HEK293T (cell line): ENCODE data around the gene UBE2G2.

ENCODE experiments used
- CTCF ChIA-PET: fragments of 350-600 bp; formaldehyde crosslinking; extraction: SDS; loops from one replicate; lab custom pipeline; 2021; ENCODE audit warnings: antibody characterized with exemption, inconsistent platforms; lab: Yijun Ruan, JAX
- POLR2A ChIA-PET: fragments of 350-600 bp; formaldehyde crosslinking; extraction: SDS; loops from one replicate; lab custom pipeline; 2020; ENCODE audit warnings: antibody characterized with exemption, inconsistent platforms; lab: Yijun Ruan, JAX
- DNase-seq: peaks from one replicate; pipeline ENCODE4 v3.0.0; 2012; ENCODE audit warnings: mixed read lengths; ENCODE audit errors: extremely low spot score
- ARNT ChIP-seq: fragments of 450-650 bp; IDR thresholded peaks from 2 replicates; pipeline ENCODE4 v1.6.1; 2017; ENCODE audit warnings: mild to moderate bottlenecking
- BHLHE40 ChIP-seq: fragments of 450-650 bp; IDR thresholded peaks from 2 replicates; pipeline ENCODE4 v1.6.1; 2016; ENCODE audit warnings: mild to moderate bottlenecking, moderate library complexity, borderline replicate concordance
- CTBP1 ChIP-seq: fragments of 450-650 bp; IDR thresholded peaks from 2 replicates; pipeline ENCODE4 v1.6.1; 2016; ENCODE audit warnings: borderline replicate concordance
- ELF4 ChIP-seq: fragments of 450-650 bp; IDR thresholded peaks from 2 replicates; pipeline ENCODE4 v1.6.1; 2017; ENCODE audit warnings: antibody characterized with exemption
- FOXA1 ChIP-seq: fragments of 450-650 bp; IDR thresholded peaks from 2 replicates; pipeline ENCODE4 v1.6.1; 2016; ENCODE audit warnings: mild to moderate bottlenecking
- FOXK2 ChIP-seq: fragments of 450-650 bp; IDR thresholded peaks from 2 replicates; pipeline ENCODE4 v1.6.1; 2016; ENCODE audit warnings: mild to moderate bottlenecking
- FOXM1 ChIP-seq: fragments of 450-650 bp; IDR thresholded peaks from 2 replicates; pipeline ENCODE4 v1.6.1; 2017; ENCODE audit warnings: mild to moderate bottlenecking, borderline replicate concordance
- HDGF ChIP-seq: fragments of 450-650 bp; IDR thresholded peaks from 2 replicates; pipeline ENCODE4 v1.6.1; 2017; ENCODE audit warnings: antibody characterized with exemption, borderline replicate concordance
- L3MBTL2 ChIP-seq: fragments of 450-650 bp; conservative IDR thresholded peaks from 2 replicates; pipeline ENCODE4 v1.6.1; 2016; ENCODE audit warnings: mild to moderate bottlenecking
- LEF1 ChIP-seq: fragments of 450-650 bp; IDR thresholded peaks from 2 replicates; pipeline ENCODE4 v1.6.1; 2017; ENCODE audit warnings: mild to moderate bottlenecking, borderline replicate concordance
- NFRKB ChIP-seq: fragments of 450-650 bp; IDR thresholded peaks from 2 replicates; pipeline ENCODE4 v1.6.1; 2016; ENCODE audit warnings: mild to moderate bottlenecking, moderate library complexity
- SP1 ChIP-seq: fragments of 450-650 bp; IDR thresholded peaks from 2 replicates; pipeline ENCODE4 v1.6.1; 2017
- SUZ12 ChIP-seq: fragments of 450-650 bp; IDR thresholded peaks from 2 replicates; pipeline ENCODE4 v1.6.1; 2016; ENCODE audit warnings: mild to moderate bottlenecking
- TARDBP ChIP-seq: fragments of 450-650 bp; IDR thresholded peaks from 2 replicates; pipeline ENCODE4 v1.6.1; 2016
- ZNF384 ChIP-seq: fragments of 450-650 bp; IDR thresholded peaks from 2 replicates; pipeline ENCODE4 v1.6.1; 2016
- TF ChIP-seq, protein P1 (sequence below): fragments of 450-650 bp; IDR thresholded peaks from 2 replicates; pipeline ENCODE4 v1.6.1; 2016

The UBE2G2 gene

DNA sequence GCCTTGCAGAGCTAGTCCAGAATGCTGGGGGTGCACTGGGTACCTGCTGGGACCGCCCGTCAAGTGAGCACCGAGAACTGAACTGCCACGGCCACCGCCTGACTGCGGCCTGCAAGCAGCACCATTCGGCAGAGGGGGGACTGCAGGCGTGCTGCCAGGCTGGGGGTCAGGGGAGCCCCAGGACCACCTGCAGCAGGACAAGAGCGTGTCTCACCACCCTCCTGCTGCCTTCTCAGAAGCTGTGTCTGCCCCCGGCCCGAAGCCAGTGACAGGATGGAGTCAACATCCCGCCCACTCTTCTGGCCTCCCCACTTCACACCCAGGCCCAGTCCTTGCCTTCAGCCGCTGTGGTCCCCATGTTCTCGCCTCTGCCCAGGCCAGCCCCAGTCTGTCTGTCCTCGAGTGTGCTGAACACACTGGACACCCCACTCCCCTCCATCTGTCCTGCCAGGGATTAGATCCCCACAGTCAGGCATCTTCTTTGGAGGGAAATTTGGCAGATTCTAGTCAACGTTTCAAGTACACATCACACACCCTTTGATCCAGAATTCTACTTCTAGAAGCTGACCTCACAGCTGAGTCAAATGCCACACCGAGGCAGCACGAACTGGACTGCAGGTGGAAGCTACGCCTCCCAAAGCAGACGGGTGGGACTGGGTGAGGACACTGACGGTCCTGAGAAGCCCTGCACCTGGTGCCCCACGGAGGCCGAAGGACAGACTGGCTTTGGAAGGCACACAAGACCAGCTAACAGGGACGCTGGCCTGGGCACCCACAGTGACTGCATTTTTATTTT is 45.8 kb upstream of the UBE2G2 start:
- ChIA-PET CTCF (no interaction called here), POLR2A (interaction anchor here (1.3 kb wide), 1 partner anchor 46 kb away, joined by 4 read pairs; the partner anchor contains the start of gene UBE2G2)
- DNase-seq: no peak
- TF ChIP-seq CTBP1: no peak
- TF ChIP-seq SP1: no peak
- TF ChIP-seq ELF4: no peak
- TF ChIP-seq FOXA1: no peak
- no peak for TF ChIP-seq FOXK2
- TF ChIP-seq TARDBP: no peak
- no peak for TF ChIP-seq L3MBTL2
- no peak for TF ChIP-seq HDGF

DNA sequence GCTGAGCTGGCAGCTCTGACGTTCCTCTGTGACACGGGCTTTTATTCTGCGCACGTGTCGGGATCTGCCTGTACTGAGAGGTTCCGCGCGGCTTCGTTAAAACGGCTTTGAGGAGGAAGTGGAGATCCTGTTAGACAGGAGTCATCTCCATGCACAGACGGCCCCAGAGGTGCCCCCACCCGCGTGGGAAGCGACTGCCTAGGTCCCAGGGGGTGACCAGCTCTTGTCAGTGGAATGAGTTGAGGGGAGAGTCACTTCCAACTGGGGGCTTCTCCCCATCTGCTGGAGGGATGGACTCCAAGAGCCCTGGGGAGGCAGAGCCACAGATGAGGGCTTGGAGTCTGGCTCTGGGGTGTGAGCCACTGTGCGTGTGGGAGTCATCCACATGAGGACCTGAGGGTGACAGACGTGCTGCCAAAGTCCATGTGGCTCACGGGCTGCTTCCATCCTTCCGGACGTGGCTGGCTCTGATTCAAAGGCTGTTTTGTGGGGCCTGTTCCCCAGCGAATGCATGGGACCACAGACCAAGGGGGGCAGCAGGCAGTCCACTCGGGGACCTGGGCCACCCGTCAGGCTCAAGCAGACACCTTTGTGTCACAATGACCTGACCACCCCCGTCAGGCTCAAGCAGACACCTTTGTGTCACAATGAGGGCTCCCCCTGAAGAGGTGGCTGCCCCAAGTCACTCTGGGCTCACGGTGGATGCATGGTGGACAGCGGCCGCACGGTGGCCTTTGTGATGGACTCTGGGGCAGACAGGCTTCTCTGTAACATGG is 45.1 kb upstream of the UBE2G2 start:
- no peak for TF ChIP-seq ZNF384
- TF ChIP-seq LEF1: no peak
- no peak for TF ChIP-seq ARNT
- no peak for TF ChIP-seq SUZ12
- TF ChIP-seq HDGF: no peak
- TF ChIP-seq FOXA1: no peak
- TF ChIP-seq TARDBP: no peak
- TF ChIP-seq FOXK2: no peak
- TF ChIP-seq CTBP1: no peak
- TF ChIP-seq, protein P1, sequence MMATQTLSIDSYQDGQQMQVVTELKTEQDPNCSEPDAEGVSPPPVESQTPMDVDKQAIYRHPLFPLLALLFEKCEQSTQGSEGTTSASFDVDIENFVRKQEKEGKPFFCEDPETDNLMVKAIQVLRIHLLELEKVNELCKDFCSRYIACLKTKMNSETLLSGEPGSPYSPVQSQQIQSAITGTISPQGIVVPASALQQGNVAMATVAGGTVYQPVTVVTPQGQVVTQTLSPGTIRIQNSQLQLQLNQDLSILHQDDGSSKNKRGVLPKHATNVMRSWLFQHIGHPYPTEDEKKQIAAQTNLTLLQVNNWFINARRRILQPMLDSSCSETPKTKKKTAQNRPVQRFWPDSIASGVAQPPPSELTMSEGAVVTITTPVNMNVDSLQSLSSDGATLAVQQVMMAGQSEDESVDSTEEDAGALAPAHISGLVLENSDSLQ: no peak
- no peak for TF ChIP-seq BHLHE40
- no peak for TF ChIP-seq L3MBTL2
- no peak for TF ChIP-seq SP1
- TF ChIP-seq FOXM1: no peak
- TF ChIP-seq ELF4: no peak
- no peak for TF ChIP-seq NFRKB
- ChIA-PET POLR2A (interaction anchor here (0.8 to 1.2 kb wide), 2 partner anchors 27 to 45 kb away, joined by 3 read pairs; partner anchors contain the start of genes PTTG1IP and UBE2G2), CTCF (no interaction called here)
- DNase-seq: no peak

DNA sequence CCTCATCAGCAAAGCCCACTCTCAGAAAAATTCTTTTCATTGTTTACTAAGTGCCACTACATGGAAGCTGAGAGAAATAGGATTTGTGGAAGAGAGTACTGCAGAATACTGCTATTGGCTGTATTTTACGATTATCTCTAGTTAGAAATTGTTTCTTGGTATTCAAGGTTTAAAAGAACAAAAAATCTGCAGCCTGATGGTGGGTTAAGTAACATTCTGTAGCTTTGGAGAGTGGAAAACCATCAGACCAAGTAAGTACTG is 44.5 kb upstream of the UBE2G2 start:
- POLR2A ChIA-PET: interaction anchor here (0.8 to 1.2 kb wide), 2 partner anchors 27 to 45 kb away, joined by 3 read pairs; partner anchors contain the start of genes PTTG1IP and UBE2G2
- TF ChIP-seq CTBP1 (no peak), BHLHE40 (no peak), HDGF (no peak), FOXA1 (no peak), L3MBTL2 (no peak), LEF1 (no peak)

DNA sequence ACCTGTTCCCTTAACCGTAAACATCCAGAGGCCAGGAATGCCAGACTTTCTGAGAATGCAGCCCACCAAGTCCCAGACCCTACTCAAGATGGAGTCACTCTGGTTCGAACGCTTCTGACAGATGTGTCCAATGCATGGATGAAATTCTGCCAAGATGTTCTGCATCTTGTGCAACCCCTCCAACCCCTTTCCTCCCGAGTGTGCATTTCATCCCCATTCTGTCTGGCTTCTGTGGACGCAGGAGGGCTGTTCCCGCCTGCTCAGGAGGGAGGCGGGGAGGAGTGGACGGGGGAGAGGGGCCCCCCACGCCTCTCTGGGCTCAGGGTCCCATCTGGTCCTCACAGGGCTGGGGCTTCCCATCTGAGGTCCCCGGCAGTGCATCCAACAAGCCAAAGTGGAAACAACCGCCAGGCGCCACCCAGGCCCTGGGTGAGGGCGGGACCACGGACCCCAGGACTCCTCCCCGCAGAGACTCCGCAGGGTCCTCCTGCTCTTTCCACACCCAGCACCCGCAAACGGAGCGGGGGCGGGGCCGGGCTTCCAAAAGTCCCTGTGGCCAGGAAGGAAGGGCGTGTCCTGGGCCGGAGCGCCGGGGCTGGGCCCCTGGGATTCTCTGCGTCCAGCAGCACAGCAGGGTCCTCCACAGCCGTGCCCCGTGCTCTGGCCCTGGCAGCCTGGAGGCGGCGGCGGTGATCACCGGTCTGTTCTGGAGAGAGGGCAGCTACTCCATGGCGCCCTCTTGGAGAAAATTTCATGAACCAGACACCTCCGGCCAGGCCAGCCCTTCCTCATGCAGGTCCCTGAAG is 44.0 kb upstream of the UBE2G2 start:
- ChIA-PET POLR2A (interaction anchor here (0.8 to 1.2 kb wide), 2 partner anchors 28 to 44 kb away, joined by 3 read pairs; partner anchors contain the start of genes PTTG1IP and UBE2G2), CTCF (no interaction called here)
- no peak for TF ChIP-seq ZNF384
- TF ChIP-seq, protein P1: no peak
- TF ChIP-seq NFRKB: no peak
- TF ChIP-seq LEF1: no peak
- peak; percentile 73 for DNase-seq

More for the DNA sequence above, 44.5 kb upstream of the UBE2G2 start:
- DNase-seq: no peak
- CTCF ChIA-PET: no interaction called here

DNA sequence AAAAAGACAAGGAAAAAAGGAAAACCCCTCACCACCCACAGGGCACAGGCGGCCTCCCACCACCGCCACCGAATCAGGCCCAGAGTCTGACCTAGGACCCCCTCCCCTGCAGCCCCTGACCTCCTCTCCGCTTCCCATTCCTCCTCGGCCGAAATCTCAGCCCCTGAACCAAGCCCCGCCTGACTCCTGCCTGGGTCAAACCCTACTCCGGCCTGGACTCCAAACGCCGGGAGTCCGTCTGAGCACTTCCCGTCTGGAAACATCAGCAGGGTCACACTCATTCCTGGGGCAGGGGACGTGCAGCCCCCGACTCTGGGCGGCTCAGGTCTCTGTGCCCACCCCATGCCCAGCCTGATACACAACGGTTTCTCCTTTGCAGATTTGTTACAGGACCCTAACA is 42.6 kb upstream of the UBE2G2 start:
- DNase-seq: no peak
- POLR2A ChIA-PET: no interaction called here
- CTCF ChIA-PET: no interaction called here
- TF ChIP-seq BHLHE40 (no peak), LEF1 (no peak), FOXK2 (no peak), FOXM1 (no peak), FOXA1 (no peak), SP1 (no peak), CTBP1 (no peak), SUZ12 (no peak), ELF4 (no peak), ARNT (no peak), TARDBP (no peak), ZNF384 (no peak), HDGF (no peak), L3MBTL2 (no peak), NFRKB (no peak)
- TF ChIP-seq, protein P1: no peak
